HG03135 (cell line): ENCODE data around the gene TBC1D14.

Source experiments
- ATAC-seq: cut with Tn5 transposase; IDR thresholded peaks from one replicate; pipeline ENCODE4 v1.9.1; 2021; ENCODE audit warnings: mild to moderate bottlenecking, moderate library complexity; ENCODE audit not compliant: unreplicated experiment

TBC1D14 gene

DNA sequence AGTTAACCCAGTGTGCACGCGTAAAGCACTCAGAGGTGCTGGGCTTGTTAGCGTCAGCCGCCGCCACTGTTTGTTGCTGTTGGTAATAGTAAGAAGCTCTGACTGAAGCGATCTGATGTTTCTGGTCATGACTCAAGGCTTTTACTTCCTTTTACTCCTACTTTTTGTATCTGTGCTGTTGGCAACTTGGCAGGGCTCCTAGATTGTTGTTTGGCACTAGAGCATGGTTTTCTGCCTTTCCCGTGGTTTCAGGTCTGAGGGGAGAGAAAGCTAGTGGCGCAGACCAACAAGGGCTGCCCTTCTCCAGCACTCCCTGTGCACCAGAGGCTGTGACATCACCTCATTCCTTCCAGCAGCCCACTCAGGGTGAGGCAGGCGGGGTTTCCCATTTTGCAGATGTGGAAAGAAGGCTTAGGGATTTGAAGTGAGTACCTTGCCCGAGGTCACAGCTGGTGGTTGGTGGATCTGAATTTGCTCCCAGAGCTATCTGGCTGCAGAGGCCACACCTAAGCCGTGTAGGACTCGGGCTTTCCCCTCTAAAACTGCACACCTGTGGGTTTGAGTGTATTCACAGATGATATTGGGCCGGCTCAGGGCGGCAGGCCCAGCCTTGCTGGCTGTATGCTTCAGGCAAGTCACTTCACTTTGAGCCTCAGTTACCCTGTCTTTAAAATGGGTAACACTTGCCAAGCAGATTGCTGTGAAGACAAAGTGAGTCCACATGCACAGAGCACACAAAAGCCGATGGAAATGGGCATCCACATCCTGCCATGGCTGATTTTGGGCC, 82.3 kb downstream of the TBC1D14 start:
- no peak for ATAC-seq

DNA sequence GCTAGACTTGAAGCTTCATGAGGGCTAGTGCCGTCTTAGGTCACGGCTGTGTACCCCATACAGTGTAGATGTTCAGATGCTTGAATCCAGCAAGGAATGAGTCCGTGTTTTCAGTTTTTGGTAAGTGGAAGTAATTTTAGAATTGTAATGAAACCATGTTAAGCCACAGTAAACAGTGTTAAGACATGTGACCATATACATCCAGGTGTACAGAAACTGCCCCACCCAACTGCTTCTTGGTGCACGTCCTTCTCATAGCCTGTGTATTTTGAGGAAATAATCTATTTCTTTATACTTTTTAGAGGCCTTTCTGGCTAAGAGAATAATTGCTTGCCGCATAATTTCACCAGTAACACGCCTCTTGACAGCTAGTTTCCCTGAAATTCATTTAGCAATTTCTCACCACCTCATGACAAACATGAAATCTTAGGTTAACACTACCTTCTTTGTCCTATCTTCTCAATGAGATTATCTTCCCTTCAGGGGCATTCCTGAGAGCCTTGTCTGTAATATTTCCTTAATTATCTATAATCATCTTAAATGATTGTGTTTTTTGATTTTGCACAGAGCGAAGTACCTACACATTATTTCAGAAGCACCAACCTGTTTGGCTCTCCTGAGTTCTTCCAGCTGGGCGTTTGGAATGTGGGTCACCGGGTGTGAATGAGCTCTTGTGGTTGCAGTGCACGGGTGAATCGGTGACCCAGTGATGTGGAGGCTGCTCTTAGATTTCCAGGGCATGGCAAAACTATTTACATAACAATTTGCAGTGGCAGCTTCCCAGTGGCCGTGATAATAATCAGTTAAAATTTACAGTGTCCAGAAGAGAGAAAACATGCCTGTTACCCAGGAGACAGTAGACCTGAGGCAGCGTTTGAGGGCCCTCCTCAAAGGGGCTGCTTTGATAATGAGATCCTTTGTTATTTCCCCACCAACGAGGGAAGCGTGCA, 83.4 kb downstream of the TBC1D14 start:
- no peak for ATAC-seq

DNA sequence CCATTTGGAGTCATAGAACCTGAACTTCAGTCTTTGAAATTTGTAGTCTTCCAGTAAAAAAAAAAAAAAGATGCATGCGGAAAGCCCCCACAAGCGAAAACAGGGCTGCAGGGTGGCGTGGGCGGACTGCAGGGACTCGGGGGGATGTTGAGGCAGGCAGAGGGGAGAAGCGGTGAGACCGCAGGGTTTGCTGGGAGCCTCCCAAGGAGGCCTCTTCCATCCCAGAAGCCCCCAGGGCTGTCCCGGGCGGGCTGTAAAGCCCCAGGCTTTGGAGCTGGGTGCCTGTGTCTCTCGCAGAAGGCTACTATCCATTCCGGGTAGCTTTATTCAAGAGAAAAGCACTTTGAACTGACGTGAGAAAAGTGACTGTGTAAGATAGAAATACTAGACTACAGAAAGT, 86.9 kb downstream of the TBC1D14 start:
- no peak for ATAC-seq

DNA sequence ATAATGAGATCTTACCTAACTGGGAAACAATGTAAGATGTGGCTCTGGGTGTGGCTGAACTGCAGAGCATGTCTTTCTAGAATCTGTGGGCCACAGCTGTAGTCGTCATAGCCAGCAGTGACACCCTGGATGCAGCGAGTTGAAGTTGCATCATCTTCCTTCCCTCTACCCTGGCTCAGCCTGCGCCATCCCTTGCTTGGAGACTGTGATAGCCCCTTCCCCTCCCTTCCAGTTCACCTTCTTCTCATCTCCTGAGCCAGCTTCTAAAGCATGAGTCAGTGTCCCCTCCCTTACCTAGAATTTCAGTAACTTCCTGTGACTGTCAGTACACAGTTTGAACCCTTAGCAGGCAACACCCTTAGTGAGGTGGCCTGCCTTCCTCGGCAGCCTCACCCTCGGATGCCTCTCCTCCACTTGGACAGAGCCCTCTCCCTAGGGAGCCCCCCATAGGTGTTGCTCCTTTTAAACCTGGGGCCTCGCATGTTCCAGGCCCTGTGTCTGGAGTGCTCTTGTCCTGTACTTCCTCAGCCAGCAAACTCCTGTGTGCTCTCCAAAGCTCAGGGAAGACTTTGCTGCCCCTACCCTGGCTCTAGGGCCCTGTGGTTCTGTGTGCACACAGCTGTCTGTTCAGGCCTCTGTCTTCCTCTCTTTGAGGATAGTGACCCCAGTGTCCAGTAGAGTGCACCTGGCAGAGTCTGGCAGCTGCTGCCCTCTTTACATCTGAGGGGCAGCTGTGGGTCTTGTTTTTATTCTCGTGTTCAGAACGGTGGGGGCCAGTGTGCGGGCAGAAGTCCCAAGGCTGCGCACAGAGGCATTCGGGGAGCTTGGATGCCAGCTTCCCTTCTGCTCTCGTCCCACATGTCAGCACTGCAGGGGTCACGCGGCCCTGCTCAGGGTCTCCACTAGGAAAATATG, 89.8 kb downstream of the TBC1D14 start:
- no peak for ATAC-seq

DNA sequence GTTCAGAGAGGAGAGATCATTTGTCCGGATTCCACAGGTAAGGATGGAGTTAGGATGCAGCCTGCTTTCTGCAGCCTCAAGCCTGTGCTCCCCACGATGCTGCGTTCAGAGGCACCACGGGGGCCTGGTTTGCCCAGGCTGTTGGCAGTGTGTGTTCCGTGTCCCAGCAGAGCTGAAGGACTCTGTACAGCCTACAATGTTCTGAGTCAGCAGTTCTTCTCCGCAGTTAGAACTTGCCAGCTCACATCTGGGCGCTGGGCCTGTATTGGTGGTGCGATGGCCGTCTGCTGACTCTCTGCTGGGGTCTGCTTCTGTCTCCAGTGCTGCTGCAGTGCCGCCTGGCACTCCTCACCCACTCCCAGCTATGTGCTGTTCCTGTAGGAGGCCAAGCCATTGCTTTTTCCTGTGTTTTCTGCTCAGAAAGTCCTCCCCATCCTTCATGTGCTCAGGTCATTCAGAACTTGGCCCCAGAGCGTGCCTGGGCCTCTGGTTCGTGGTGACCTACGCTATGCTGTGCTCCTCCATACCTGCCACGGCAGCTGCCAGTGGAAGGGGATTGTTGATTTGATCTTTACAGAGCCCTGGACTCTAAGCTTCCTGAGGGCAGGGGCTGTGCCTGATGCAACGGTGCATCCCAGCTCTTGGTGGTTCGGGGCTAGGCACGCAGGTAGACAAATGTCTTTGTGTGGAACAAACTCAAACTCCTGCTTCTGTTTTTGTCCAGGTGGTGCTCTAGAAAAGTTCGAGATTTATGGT, 91.0 kb downstream of the TBC1D14 start:
- no peak for ATAC-seq

DNA sequence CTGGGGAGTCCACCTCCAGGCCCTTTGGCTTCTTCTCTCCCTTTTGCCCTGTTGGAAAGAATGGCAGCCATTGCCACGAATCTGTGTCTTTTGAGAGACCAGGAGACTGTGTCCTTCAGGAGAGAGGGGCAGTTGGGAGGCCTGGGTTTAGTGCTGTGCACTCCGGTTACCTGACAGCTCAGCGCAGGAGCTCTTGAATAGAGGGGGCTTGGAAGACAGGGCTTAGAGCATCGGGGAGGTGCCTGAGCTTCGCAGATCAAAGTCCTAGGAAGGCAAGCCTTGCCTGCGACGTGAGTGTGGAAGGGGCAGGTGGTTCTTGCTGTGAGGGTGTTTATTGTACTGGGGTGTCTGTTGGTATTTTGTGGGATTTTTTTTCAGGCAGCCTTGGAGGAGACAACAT, 91.6 kb downstream of the TBC1D14 start:
- ATAC-seq = no peak

DNA sequence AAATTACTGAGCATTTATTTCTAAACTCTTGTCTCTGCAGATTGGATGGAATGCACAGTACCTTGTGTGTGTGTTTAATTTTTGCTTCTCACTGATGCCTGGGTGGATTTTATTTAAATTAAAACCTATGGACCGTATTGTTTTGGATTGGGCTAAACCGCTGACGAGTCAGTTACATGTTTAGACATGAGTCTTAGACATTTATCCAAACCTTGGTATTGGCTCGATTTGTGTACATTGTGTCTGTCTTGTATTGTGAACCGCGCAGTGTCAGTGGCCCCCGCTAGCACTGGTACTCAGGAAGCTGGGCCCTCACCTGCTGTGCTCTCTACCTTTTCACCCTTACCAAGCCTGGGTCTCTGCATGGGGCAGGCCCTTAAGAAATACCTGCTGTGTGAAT, 92.7 kb downstream of the TBC1D14 start:
- ATAC-seq = no peak

DNA sequence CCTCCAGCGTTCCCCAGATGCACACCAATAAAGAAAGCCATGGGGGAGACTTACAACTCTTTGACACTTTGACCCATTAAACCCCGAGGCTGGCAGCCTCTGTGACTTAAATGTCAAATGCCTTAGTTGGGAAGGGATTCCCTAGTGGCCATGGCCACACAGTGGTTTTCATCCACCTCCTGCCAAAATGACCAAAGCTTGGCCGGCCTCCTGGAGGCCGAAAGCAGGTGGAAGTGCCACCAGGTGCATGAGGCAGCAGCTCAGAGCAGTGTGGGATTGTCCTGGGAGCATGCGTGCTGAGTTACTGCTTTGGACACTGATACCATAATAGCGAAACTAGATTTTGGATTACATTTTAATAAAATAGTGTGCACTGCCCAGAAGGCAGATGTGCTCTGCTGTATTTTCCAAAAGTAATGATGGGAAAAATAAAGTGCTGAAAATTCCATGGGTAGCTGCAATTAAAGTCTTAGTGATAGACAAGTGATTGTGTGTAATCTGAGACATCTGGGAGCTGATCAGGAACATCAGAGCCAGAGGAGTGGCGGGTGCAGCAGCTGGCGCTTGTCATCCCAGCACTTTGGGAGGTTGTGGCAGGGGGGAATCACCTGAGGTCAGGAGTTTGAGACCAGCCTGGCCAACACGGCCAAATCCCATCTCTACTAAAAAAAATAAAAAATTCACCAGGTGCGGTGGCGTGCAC, 93.7 kb downstream of the TBC1D14 start:
- ATAC-seq = no peak

DNA sequence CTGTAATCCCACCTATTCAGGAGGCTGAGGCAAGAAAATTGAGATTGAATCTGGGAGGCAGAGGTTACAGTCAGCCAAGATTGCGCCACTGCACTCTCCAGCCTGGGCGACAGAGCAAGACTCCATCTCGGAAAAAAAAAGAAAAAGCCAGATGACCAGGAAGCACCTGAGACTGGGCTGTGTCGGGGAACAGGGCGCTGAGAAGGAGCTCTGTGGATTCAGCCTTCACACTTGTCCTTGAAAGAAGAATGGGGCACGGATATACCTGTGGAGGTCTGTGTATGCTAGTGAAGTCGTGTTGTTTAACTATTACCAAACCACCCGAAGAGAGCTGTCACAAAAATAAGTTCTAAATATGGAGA, 94.2 kb downstream of the TBC1D14 start:
- no peak for ATAC-seq

DNA sequence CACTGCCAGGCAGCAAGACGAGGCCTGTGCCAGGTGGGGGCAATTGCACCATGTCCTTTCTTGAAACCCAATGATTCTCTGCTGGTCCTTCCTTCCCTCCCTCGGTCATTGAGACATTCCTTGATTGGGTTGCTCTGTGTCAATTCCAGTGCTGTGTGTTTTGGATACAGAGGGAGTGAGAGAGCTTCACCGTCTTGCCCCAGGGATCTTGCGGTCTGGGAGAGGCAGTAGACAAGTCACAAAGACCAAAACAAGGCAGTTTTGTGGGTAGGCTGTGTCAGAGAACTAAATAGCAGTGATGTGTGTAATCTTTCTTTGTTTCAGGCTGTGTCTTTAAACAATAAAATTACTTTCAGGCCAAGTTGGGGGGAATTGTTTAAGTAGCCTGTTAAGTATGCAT, 94.7 kb downstream of the TBC1D14 start:
- no peak for ATAC-seq

DNA sequence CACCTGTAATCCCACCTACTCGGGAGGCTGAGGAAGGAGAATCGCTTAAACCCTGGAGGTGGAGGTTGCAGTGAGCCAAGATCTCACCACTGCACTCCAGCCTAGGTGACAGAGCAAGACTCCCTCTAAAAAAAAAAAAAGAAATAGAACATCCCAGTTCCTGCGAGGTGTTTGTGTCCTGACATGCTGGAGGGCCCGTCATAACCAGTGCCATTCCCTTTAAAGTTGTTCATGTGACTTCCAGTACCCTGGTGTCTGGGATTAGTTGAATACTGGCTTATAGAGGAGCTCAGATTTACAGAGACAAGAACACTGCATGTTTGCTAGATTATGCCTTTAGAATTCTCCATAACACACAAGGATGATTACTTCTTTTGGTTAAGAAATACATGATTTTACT, 95.9 kb downstream of the TBC1D14 start:
- ATAC-seq = no peak

DNA sequence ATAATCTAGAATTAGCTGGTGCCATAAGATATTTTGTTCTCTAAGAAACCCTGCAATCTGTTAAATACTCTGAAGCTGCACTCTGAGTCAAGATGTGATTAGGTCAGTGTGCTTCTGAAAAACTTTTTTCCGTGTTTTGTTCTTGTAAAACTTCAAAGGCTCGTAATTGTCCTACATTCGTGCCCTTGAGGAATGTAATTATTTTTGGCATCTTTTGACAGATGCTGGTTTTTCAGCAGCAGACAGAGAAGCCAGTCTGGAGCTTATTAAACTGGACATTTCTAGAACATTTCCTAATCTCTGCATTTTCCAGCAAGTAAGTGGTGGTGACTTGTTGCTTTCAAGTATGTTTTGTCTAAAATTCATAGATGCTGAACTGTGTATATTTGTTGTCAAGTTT, 96.8 kb downstream of the TBC1D14 start:
- no peak for ATAC-seq

DNA sequence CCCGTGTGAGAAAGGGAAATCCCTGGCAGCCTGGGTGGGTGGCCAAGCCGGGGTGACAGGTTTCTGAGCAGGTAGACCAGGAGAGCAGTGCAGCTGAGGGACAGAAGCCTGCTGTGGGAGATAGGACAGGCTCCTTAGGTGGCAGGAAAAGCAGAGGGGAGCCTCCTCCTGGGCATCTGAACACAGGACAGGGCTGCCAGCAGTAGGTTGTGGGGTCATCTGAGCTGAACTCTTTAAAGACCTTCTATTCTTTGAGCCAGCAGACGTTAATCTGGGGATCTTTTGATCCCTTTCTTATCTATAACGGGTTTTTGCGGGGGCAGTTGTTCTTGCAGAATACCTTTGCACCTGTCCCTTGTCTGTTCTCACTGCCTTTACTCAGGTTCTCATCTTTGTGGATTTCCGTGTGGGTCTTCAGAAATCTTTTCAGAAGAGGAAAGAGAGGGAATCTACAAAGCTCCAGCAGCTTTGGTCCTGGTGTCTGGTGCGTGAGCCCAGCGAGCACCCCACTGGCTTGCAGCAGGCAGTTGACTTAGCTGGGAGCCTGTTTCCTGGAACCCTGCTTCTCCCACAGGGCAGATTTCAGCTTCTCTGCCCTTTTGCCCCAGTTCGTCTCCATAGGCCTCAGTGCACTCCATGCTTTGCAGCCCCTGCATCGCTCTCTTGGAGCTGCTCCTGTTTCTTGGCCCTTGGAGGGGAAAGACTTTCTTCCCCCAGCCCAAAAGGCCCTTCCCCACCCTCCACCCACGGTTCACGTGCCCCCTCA, 97.7 kb downstream of the TBC1D14 start:
- ATAC-seq = no peak

DNA sequence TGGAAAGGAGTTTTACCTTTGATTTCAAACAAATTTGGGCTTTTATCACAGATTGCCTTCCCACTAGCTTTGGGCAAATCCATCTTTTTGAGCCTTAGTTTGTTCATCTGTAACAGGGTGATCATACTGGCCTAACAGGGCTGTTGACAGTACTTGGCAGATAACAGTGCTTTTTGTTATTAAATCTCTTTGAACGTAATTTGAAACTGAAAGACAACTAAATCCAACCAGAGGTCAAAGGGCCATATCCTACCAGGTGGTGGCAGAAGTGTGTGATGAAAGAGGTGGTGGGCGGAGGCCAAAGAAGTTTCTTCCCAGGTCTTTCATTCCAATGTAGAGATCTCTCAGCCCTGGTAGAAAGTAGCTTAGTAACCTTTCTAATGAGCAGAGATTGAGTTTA, 98.3 kb downstream of the TBC1D14 start:
- ATAC-seq = no peak

DNA sequence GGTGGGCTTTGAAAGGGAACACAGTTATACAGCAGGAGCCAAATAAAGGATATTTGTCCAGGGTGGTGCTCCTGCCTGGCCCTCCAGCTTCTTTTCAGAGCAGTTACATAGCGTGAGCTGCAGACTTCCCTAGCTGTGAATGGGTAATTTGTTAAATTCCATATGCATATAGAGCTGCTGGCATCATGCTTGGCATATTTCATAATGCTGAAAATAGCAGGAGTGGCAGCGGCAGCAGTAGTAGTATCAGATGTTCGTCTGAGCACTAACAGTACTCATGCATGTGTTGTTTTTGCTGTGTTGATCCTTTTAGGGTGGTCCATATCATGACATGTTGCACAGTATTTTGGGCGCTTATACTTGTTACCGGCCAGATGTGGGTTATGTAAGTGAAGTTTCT, 99.9 kb downstream of the TBC1D14 start:
- no peak for ATAC-seq

DNA sequence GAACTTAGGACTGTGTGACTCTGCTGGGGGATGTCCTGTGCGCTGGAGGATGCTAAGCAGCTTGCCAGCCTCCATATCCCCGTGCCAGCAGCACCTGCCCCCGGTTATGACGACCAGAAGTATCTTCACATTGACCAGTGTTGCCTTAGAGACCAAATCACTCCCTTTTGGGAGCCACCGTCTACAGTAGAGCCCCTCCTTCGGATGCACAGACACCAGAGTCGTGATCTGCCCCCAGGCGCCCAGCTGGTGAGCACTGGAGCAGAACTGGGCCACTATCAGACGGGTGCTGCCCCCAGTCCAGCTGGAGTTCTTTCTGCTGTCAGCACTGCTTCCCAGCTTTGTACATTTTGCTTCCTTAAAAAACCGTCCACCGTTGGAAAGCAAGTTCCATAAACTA, 103.5 kb downstream of the TBC1D14 start:
- no peak for ATAC-seq

DNA sequence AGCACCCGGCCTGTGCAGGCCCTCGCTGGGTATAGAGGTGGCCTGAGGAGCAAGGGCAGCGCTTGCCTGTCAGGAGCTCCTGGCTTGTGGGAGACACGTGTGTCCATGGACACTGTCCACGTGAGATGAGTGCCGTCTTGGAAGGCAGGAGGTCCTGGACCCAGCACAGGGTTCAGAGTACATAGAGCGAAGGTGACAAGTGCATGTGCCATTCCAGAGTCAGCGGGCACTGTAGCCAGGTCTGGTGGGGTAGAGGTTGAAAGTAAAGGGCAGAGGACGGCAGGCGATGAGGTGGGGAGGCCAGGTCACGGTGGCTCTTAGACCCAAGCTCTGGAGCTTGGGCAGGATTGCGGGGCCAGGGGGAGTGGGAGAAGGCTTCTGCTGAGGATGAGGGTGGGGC, 105.2 kb downstream of the TBC1D14 start:
- no peak for ATAC-seq

DNA sequence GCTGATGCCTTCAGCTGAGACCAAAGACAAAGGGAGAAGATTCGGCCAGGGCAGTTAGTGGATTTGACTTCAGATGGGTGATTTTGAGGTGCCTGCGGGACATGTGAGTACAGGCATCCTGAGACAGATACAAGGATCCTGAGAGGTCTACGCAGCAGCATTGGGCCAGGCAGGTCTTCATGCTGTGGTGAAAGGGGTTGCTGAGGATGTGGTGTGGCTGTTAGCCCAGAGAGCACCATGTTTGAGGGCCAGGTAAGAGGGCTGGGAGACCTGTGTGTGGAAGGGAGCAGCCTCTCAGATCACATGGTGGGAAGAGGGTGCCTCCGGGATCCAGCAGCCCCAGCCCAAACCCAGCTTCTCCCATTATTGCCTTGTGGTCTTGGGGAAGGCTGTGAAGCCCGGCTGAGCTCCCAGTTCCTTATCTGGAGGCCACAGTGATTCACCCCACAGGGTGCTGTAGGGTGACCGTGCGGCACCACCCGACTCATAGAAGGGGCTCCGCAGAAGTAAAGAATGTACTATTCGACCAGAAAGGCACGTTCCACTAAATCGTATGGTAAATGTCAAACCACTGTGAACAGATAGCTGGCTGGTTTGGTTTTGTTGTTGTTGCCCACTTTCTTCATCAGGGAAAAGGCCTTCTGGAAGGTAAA, 105.9 kb downstream of the TBC1D14 start:
- ATAC-seq = no peak

DNA sequence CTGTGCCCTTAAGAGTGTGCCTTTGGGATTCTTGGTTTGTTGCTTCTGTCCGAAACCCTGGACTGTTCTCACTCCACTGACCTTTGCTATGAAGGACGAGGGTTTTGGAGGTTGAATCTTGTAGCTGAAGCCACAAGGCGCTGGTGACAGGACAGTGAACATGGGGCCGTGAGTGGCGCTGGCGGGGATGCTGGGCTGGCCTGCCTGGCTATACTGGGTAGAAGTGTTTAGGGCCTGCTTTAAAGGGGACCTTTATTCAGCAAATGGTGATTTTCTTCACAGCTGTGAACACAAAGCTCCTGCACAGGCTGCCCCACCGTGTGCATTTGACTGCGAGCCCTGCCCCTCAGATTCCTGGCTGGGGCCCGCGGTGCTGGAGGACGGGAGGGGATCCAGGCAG, 106.5 kb downstream of the TBC1D14 start:
- ATAC-seq = no peak
